Neural progenitor cell (in vitro differentiated cells): ENCODE measurements around the gene MACROD2. TPM values are rescaled to one million over a fixed set of nuclear protein-coding genes. Genes with fewer than 3 reads are reported as not detected.

Experiments
- DNase-seq: peaks from one replicate; pipeline ENCODE4 v3.0.0-alpha.2; 2016; ENCODE audit warnings: low spot score
- H2AFZ ChIP-seq: fragments of 200-600 bp; sonication (generic); replicated peaks from 2 replicates; pipeline ENCODE4 v1.6.1; 2016; ENCODE audit warnings: antibody characterized with exemption
- H3F3A ChIP-seq: fragments of 200-600 bp; sonication (generic); 2 replicates; pipeline ENCODE4 v1.6.1; 2016; ENCODE audit warnings: antibody characterized with exemption, low read depth
- H3K27ac ChIP-seq: fragments of 200-600 bp; sonication (generic); 2 replicates; pipeline ENCODE4 v1.5.1; 2016; ENCODE audit warnings: mild to moderate bottlenecking
- H3K27me3 ChIP-seq: fragments of 200-600 bp; sonication (generic); 2 replicates; pipeline ENCODE4 v1.6.1; 2016; ENCODE audit warnings: mild to moderate bottlenecking, moderate library complexity
- H3K36me3 ChIP-seq: fragments of 200-600 bp; sonication (generic); 2 replicates; pipeline ENCODE4 v1.5.1; 2016
- H3K4me1 ChIP-seq: fragments of 200-600 bp; sonication (generic); 2 replicates; pipeline ENCODE4 v1.6.1; 2016; ENCODE audit warnings: mixed run types
- H3K4me2 ChIP-seq: fragments of 200-600 bp; sonication (generic); 2 replicates; pipeline ENCODE4 v1.6.1; 2016
- H3K4me3 ChIP-seq: fragments of 200-600 bp; sonication (generic); 2 replicates; pipeline ENCODE4 v1.5.1; 2016
- H3K79me2 ChIP-seq: fragments of 200-600 bp; sonication (generic); 2 replicates; pipeline ENCODE4 v1.6.1; 2016; ENCODE audit warnings: low read depth
- H3K9ac ChIP-seq: fragments of 200-600 bp; sonication (generic); 2 replicates; pipeline ENCODE4 v1.6.1; 2016
- H3K9me3 ChIP-seq: fragments of 200-600 bp; sonication (generic); 2 replicates; pipeline ENCODE4 v1.5.1; 2016; ENCODE audit warnings: low read depth
- H4K20me1 ChIP-seq: fragments of 200-600 bp; sonication (generic); 2 replicates; pipeline ENCODE4 v1.6.1; 2016; ENCODE audit warnings: low read depth
- H3K27ac Mint-ChIP-seq: 3 replicates; pipeline ENCODE4 v1.8.0; 2021; ENCODE audit warnings: mixed read lengths
- H3K27me3 Mint-ChIP-seq: 2 replicates; pipeline ENCODE4 v1.8.0; 2022; ENCODE audit warnings: low read depth, mild to moderate bottlenecking, inconsistent platforms, moderate library complexity, mixed read lengths; ENCODE audit not compliant: insufficient read depth
- H3K36me3 Mint-ChIP-seq: 3 replicates; pipeline ENCODE4 v1.8.0; 2021; ENCODE audit warnings: mixed read lengths
- H3K4me1 Mint-ChIP-seq: 3 replicates; pipeline ENCODE4 v1.8.0; 2021; ENCODE audit warnings: mixed read lengths
- H3K4me3 Mint-ChIP-seq: 3 replicates; pipeline ENCODE4 v1.8.0; 2021; ENCODE audit warnings: mild to moderate bottlenecking, moderate library complexity, mixed read lengths
- H3K9me3 Mint-ChIP-seq: 3 replicates; pipeline ENCODE4 v1.8.0; 2020; ENCODE audit warnings: mixed read lengths
- CTCF ChIP-seq: fragments of 200-600 bp; sonication (generic); IDR thresholded peaks from 2 replicates; pipeline ENCODE4 v1.5.1; 2017; ENCODE audit warnings: antibody characterized with exemption, mild to moderate bottlenecking
- EZH2 ChIP-seq: fragments of 200-600 bp; sonication (generic); IDR thresholded peaks from 2 replicates; pipeline ENCODE4 v1.6.1; 2017; ENCODE audit warnings: antibody characterized with exemption, mild to moderate bottlenecking, moderate library complexity
- EZH2phosphoT487 ChIP-seq: fragments of 200-600 bp; sonication (generic); IDR thresholded peaks from 2 replicates; pipeline ENCODE4 v1.6.1; 2017; ENCODE audit warnings: antibody characterized with exemption
- total RNA-seq: library from RNA; depleted of rRNA; stranded (reverse); fragments of >200 nt; gene quantifications from 2 replicates; pipeline ENCODE4 v1.2.3, GENCODE V29; 2015; ENCODE audit warnings: low replicate concordance

MACROD2 gene
- total RNA-seq, 1 donor from 2014 or later, result 11.9 TPM

GRCh38 chr20:14986656-14987055 is 991.3 kb downstream of the MACROD2 start:
- Histone ChIP-seq H3K9ac (no peak overlapping the region), H3K9me3 (peaks cover 5% of the 10 kb centered on the region), H3K36me3 (no peaks in the 10 kb centered on the region), H3K4me3 (no peak overlapping the region), H4K20me1 (no peaks in the 10 kb centered on the region), H3K79me2 (no peaks in the 10 kb centered on the region), H3K4me2 (no peak overlapping the region), H3K4me1 (no peaks in the 10 kb centered on the region), H2AFZ (no peak overlapping the region), H3K27ac (no peak overlapping the region), H3F3A (no peaks in the 10 kb centered on the region), H3K27me3 (no peaks in the 10 kb centered on the region)
- H3K4me3 Mint-ChIP-seq, result no peak overlapping the region
- H3K4me1 Mint-ChIP-seq, result peaks cover 2% of the 10 kb centered on the region
- H3K36me3 Mint-ChIP-seq, result peaks cover 4% of the 10 kb centered on the region
- H3K9me3 Mint-ChIP-seq, result peaks cover 20% of the 10 kb centered on the region
- no peak overlapping the region for H3K27ac Mint-ChIP-seq
- no peak for TF ChIP-seq EZH2
- TF ChIP-seq CTCF, result no peak
- TF ChIP-seq EZH2phosphoT487, result no peak
- no peaks in the 10 kb centered on the region for H3K27me3 Mint-ChIP-seq
- no peak for DNase-seq

GRCh38 chr20:14989535-14990290 is 994.4 kb downstream of the MACROD2 start:
- Mint-ChIP-seq H3K4me1 (peaks cover under 1% of the 10 kb centered on the region), H3K4me3 (no peak overlapping the region), H3K27ac (no peak overlapping the region), H3K36me3 (no peaks in the 10 kb centered on the region), H3K27me3 (peaks cover 2% of the 10 kb centered on the region), H3K9me3 (peaks cover 2% of the 10 kb centered on the region)
- H3K79me2 ChIP-seq, result no peaks in the 10 kb centered on the region
- H3K9ac ChIP-seq, result no peak overlapping the region
- H3K27me3 ChIP-seq, result no peaks in the 10 kb centered on the region
- no peak overlapping the region for H3K4me2 ChIP-seq
- no peak overlapping the region for H3K27ac ChIP-seq
- H4K20me1 ChIP-seq, result no peaks in the 10 kb centered on the region
- H3K4me1 ChIP-seq, result no peaks in the 10 kb centered on the region
- H3F3A ChIP-seq, result no peaks in the 10 kb centered on the region
- H3K36me3 ChIP-seq, result no peaks in the 10 kb centered on the region
- H3K4me3 ChIP-seq, result no peak overlapping the region
- no peak overlapping the region for H2AFZ ChIP-seq
- no peak for DNase-seq
- no peaks in the 10 kb centered on the region for H3K9me3 ChIP-seq
- TF ChIP-seq CTCF (no peak), EZH2phosphoT487 (no peak), EZH2 (no peak)

GRCh38 chr20:14991023-14991422 is 995.7 kb downstream of the MACROD2 start:
- H3K27ac Mint-ChIP-seq, result no peak overlapping the region
- H3K79me2 ChIP-seq, result no peaks in the 10 kb centered on the region
- H3K4me2 ChIP-seq, result no peak overlapping the region
- H3K4me3 ChIP-seq, result no peak overlapping the region
- H3K9ac ChIP-seq, result no peak overlapping the region
- peaks cover 2% of the 10 kb centered on the region for H3K27me3 Mint-ChIP-seq
- no peaks in the 10 kb centered on the region for H3F3A ChIP-seq
- H3K9me3 ChIP-seq, result no peaks in the 10 kb centered on the region
- H4K20me1 ChIP-seq, result no peaks in the 10 kb centered on the region
- no peaks in the 10 kb centered on the region for H3K36me3 Mint-ChIP-seq
- H3K36me3 ChIP-seq, result no peaks in the 10 kb centered on the region
- no peak overlapping the region for H3K27ac ChIP-seq
- H2AFZ ChIP-seq, result no peak overlapping the region
- peaks cover 4% of the 10 kb centered on the region for H3K9me3 Mint-ChIP-seq
- H3K4me1 Mint-ChIP-seq, result no peaks in the 10 kb centered on the region
- H3K27me3 ChIP-seq, result no peaks in the 10 kb centered on the region
- no peak overlapping the region for H3K4me3 Mint-ChIP-seq
- no peak for DNase-seq
- no peak for TF ChIP-seq EZH2
- no peak for TF ChIP-seq CTCF
- TF ChIP-seq EZH2phosphoT487, result no peak
- no peaks in the 10 kb centered on the region for H3K4me1 ChIP-seq
